Endothelial cell of umbilical vein (primary cell): Measurements from ENCODE around the gene IGFBP6. TPM values are rescaled to one million over a fixed set of nuclear protein-coding genes. Genes with fewer than 3 reads are reported as not detected.

ENCODE experiments used
- BruUV-seq: library from RNA; stranded (reverse); fragments of 400-500 nt; replicated peaks from 2 replicates; lab custom pipeline; 2021; lab: Mats Ljungman, UMichigan
- CTCF ChIA-PET: fragments of 300-600, 350-600 bp; sonication (Branson Sonifier 250); formaldehyde crosslinking; loops from one replicate; lab custom pipeline; 2021; ENCODE audit warnings: antibody characterized with exemption, inconsistent platforms; lab: Charles Lee
- POLR2A ChIA-PET: fragments of 300-600, 350-600 bp; sonication (Branson Sonifier 250); formaldehyde crosslinking; loops from one replicate; lab custom pipeline; 2021; ENCODE audit warnings: antibody characterized with exemption, inconsistent platforms; lab: Charles Lee
- DNase-seq: peaks from one replicate; pipeline ENCODE4 v3.0.0-alpha.2; 2011; ENCODE audit warnings: low read depth, low spot score
- FAIRE-seq: peaks from 2 replicates; lab custom pipeline; 2011; peaks lifted over from hg19 to GRCh38; lab: Jason Lieb, UNC
- H2AFZ ChIP-seq: 2 replicates; pipeline ENCODE4 v1.6.0; 2012; ENCODE audit warnings: low read depth, low read length, control low read depth, inconsistent platforms
- H3K27ac ChIP-seq: 2 replicates; pipeline ENCODE4 v1.5.1; 2011; ENCODE audit warnings: low read depth, mild to moderate bottlenecking, control low read depth, low read length, moderate library complexity; ENCODE audit not compliant: insufficient read depth
- H3K27me3 ChIP-seq, 2 experiments: 2 replicates each; pipeline versions ENCODE4 v1.6.0 to v1.6.1; 2011; ENCODE audit warnings: low read length in 2 of 2, mixed read lengths in 1 of 2; ENCODE audit not compliant: control insufficient read depth in 2 of 2, insufficient read depth in 2 of 2
- H3K36me3 ChIP-seq, 2 experiments: 2 replicates in 1 of 2; 3 replicates in 1 of 2; pipeline ENCODE4 v1.5.1; 2011; ENCODE audit warnings: low read length in 2 of 2, mild to moderate bottlenecking in 1 of 2, moderate library complexity in 1 of 2; ENCODE audit not compliant: control insufficient read depth in 2 of 2, insufficient read depth in 2 of 2; ENCODE audit errors: extremely low read depth in 1 of 2
- H3K4me1 ChIP-seq: 3 replicates; pipeline ENCODE4 v1.5.1; 2011; ENCODE audit warnings: mild to moderate bottlenecking, low read length; ENCODE audit not compliant: control insufficient read depth, insufficient read depth; ENCODE audit errors: extremely low read depth
- H3K4me2 ChIP-seq: 2 replicates; pipeline ENCODE4 v1.6.1; 2011; ENCODE audit warnings: low read length, control low read depth, mixed read lengths; ENCODE audit not compliant: insufficient read depth
- H3K4me3 ChIP-seq, 3 experiments: fragments of 200-600 bp in 1 of 3; sonication (generic), shearing (Covaris generic) in 1 of 3; replicated peaks in 1 of 3; 2 replicates each; pipeline ENCODE4 v1.5.1; 2011 to 2016; ENCODE audit warnings: control low read depth in 3 of 3, low read length in 3 of 3, mild to moderate bottlenecking in 2 of 3, inconsistent platforms in 1 of 3, low read depth in 1 of 3, moderate library complexity in 1 of 3; ENCODE audit not compliant: insufficient read depth in 1 of 3
- H3K79me2 ChIP-seq: 2 replicates; pipeline ENCODE4 v1.6.0; 2012; ENCODE audit warnings: low read length, inconsistent platforms; ENCODE audit not compliant: control insufficient read depth, insufficient read depth
- H3K9ac ChIP-seq: replicated peaks from 2 replicates; pipeline ENCODE3; 2011; ENCODE audit warnings: low read length, control low read depth; ENCODE audit not compliant: insufficient read depth; ENCODE audit errors: extremely low read depth
- H3K9me1 ChIP-seq: replicated peaks from 3 replicates; pipeline ENCODE4 v1.6.0; 2011; ENCODE audit warnings: mild to moderate bottlenecking, low read length; ENCODE audit not compliant: control insufficient read depth, insufficient read depth; ENCODE audit errors: extremely low read depth
- H3K9me3 ChIP-seq: replicated peaks from 2 replicates; pipeline ENCODE4 v1.5.1; 2012; ENCODE audit warnings: low read length, inconsistent platforms; ENCODE audit not compliant: control insufficient read depth, insufficient read depth
- H4K20me1 ChIP-seq: replicated peaks from 2 replicates; pipeline ENCODE3; 2011; ENCODE audit warnings: mild to moderate bottlenecking, low read length; ENCODE audit not compliant: control insufficient read depth, insufficient read depth; ENCODE audit errors: extremely low read depth
- EZH2 ChIP-seq: IDR thresholded peaks from 2 replicates; pipeline ENCODE4 v1.6.1; 2012; ENCODE audit warnings: borderline replicate concordance, low read depth, mild to moderate bottlenecking, moderate library complexity, low read length, inconsistent platforms; ENCODE audit not compliant: severe bottlenecking
- GATA2 ChIP-seq: IDR thresholded peaks from 2 replicates; pipeline ENCODE4 v1.7.0; 2011; ENCODE audit warnings: low read depth, mild to moderate bottlenecking, moderate library complexity, mixed read lengths, low read length; ENCODE audit not compliant: insufficient read length, insufficient read depth
- JUN ChIP-seq: IDR thresholded peaks from 2 replicates; pipeline ENCODE4 v1.6.1; 2011; ENCODE audit warnings: borderline replicate concordance, low read depth; ENCODE audit not compliant: insufficient read length, insufficient read depth
- MYC ChIP-seq: IDR thresholded peaks from one replicate; pipeline ENCODE4 v1.6.1; 2011; ENCODE audit warnings: mild to moderate bottlenecking, low read depth, low read length
- POLR2A ChIP-seq: IDR thresholded peaks from 2 replicates; pipeline ENCODE4 v1.6.1; 2012; ENCODE audit warnings: low read depth, mild to moderate bottlenecking, control low read depth, low read length
- POLR2AphosphoS5 ChIP-seq: IDR thresholded peaks from 2 replicates; pipeline ENCODE4 v1.6.1; 2012; ENCODE audit warnings: low read depth, mild to moderate bottlenecking, control low read depth, low read length, moderate library complexity; ENCODE audit not compliant: insufficient read depth
- dilution Hi-C: fragments of 300-500 bp; cut with MboI; formaldehyde crosslinking; loops from one replicate; pipeline ENCODE4 v1.15.0; 2019; ENCODE audit warnings: low sequenced_read_pairs; ENCODE audit not compliant: extremely low pct_ligation_motif_present
- intact Hi-C: fragments of 100-400 bp; cut with micrococcal nuclease; formaldehyde crosslinking; loops from one replicate; pipeline ENCODE4 v1.10.0; 2022
- polyA plus RNA-seq, 4 experiments: library from polyadenylated mRNA; depleted of rRNA in 3 of 4; stranded (reverse) in 3 of 4; unstranded in 1 of 4; fragments of >200 nt; gene quantifications; 2 replicates each; pipeline versions ENCODE4 v1.2.1 to v1.2.3, GENCODE V29; 2011 to 2012; ENCODE audit warnings: missing spikeins in 1 of 4
- total RNA-seq: library from RNA; stranded (reverse); gene quantifications from 2 replicates; pipeline ENCODE4 v1.2.3, GENCODE V29; 2021
- TF ChIP-seq, protein P1 (sequence below): IDR thresholded peaks from 2 replicates; pipeline ENCODE4 v1.6.1; 2011; ENCODE audit not compliant: insufficient read depth, insufficient read length
- TF ChIP-seq, protein P2 (sequence below), 2 donors: IDR thresholded peaks; 1 replicate in 1 of 2; 2 replicates in 1 of 2; pipeline ENCODE4 v1.5.1; 2011; ENCODE audit warnings: low read length in 2 of 2, mild to moderate bottlenecking in 2 of 2, moderate library complexity in 2 of 2, control low read depth in 1 of 2, inconsistent platforms in 1 of 2, low read depth in 1 of 2; ENCODE audit not compliant: insufficient read depth in 1 of 2; ENCODE audit errors: extremely low read depth in 1 of 2

The IGFBP6 gene
- total and polyA plus RNA-seq, 2 donors (not counting 3 experiments of a cell fraction or from before 2014, with no cell fraction given): 14.1 to 18.2 TPM

DNA sequence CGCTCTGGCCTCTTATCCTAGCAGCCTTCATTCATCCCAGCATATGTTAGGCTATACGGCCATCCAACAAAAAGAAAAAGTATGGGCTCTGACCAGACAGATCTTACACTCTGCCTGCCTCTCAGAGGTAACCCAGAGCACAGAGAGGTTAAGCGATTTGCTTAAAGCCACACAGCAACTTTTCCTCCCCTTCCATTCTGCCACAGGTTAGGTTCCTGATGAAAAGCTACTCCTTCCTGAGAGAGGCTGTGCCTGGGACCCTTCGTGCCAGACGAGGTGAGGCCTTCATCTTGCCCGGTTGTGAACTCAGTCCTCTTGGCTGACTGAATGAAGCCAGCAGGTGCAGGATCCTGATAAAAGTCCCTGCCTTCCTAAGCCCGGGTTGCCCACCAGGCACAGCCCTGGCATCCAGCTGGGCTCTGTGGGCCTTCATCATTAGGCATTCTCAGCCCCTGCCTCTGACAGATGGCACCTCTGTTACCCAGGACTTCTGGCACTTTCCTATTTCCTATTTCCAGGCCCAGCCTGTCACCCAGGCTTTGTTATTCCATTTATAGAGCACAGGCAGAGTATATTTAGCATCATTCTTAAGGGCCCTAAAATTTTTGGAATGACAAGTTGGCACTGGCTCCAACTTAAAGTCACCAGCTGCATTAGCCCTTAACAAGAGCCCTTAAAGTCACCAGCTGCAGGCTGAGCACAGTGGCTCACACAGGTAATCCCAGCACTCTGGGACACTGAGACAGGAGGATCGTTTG, 18.6 kb downstream of the IGFBP6 start:
- TF ChIP-seq EZH2 (no peak), JUN (no peak), POLR2A (no peak), MYC (no peak), GATA2 (no peak), POLR2AphosphoS5 (no peak)
- TF ChIP-seq, protein P1, sequence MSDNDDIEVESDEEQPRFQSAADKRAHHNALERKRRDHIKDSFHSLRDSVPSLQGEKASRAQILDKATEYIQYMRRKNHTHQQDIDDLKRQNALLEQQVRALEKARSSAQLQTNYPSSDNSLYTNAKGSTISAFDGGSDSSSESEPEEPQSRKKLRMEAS: no peak
- TF ChIP-seq, protein P2, sequence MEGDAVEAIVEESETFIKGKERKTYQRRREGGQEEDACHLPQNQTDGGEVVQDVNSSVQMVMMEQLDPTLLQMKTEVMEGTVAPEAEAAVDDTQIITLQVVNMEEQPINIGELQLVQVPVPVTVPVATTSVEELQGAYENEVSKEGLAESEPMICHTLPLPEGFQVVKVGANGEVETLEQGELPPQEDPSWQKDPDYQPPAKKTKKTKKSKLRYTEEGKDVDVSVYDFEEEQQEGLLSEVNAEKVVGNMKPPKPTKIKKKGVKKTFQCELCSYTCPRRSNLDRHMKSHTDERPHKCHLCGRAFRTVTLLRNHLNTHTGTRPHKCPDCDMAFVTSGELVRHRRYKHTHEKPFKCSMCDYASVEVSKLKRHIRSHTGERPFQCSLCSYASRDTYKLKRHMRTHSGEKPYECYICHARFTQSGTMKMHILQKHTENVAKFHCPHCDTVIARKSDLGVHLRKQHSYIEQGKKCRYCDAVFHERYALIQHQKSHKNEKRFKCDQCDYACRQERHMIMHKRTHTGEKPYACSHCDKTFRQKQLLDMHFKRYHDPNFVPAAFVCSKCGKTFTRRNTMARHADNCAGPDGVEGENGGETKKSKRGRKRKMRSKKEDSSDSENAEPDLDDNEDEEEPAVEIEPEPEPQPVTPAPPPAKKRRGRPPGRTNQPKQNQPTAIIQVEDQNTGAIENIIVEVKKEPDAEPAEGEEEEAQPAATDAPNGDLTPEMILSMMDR (IDR thresholded peaks at IDR 0.05; ENCODE audit: extremely low read depth in 1 of 2, insufficient read depth in 1 of 2, low read depth in 1 of 2, low read length in 2 of 2): no peak
- FAIRE-seq: no peak

More for the DNA sequence above, 18.6 kb downstream of the IGFBP6 start:
- intact Hi-C loops: no loop called here
- no peaks in the 10 kb centered on the region for H4K20me1 ChIP-seq
- CTCF ChIA-PET: no interaction called here
- no peak overlapping the region for H3K4me3 ChIP-seq
- no peak overlapping the region for H2AFZ ChIP-seq
- no peaks in the 10 kb centered on the region for H3K9me1 ChIP-seq
- H3K4me2 ChIP-seq: no peak overlapping the region
- H3K9ac ChIP-seq: no peak overlapping the region
- POLR2A ChIA-PET: no interaction called here
- BruUV-seq: no TSS peak
- H3K36me3 ChIP-seq: no peaks in the 10 kb centered on the region
- no peaks in the 10 kb centered on the region for H3K79me2 ChIP-seq
- no peaks in the 10 kb centered on the region for H3K9me3 ChIP-seq
- no peak for DNase-seq
- no peaks in the 10 kb centered on the region for H3K4me1 ChIP-seq
- H3K27ac ChIP-seq: no peak overlapping the region
- H3K27me3 ChIP-seq: no peaks in the 10 kb centered on the region
- dilution Hi-C loops: no loop called here
